ENCODE results near the gene USP24. TPM values are rescaled to one million over a fixed set of nuclear protein-coding genes. Genes with fewer than 3 reads are reported as not detected.
"Not testable (repeated sequence)": the region's sequence is repeated elsewhere in the genome, so short reads cannot be mapped to it uniquely, and the experiment has no call there.

USP24 gene
- total RNA-seq, 1 donor from 2014 or later: 19.7 TPM

- DNase-seq (ENCODE audit: low read depth): no peak
- TF ChIP-seq CTCF (conservative IDR thresholded peaks at IDR 0.05; ENCODE audit: low read depth, low read length): no peak
- H3K4me3 ChIP-seq (ENCODE audit: low read depth, low read length): no peak overlapping the region
Measured at GRCh38 chr1:55118651-55119329, 96.4 kb downstream of the USP24 start.

DNA sequence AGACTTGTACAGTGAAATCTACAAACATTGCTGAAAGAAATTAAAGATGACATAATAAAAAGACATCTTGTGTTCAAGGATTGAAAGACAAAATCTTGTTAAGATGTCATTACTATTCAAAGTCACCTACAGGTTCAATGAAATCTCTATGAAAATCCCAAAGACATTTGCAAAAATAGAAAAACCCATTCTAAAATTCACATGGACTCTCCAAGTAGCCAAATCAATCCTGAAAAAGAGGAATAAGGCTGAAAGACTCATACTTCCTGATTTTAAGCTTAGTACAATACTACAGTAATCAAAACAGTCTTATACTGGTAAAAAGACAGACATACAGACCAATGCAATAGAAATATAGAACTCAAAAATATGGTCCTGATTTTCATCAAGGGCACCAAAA lies 97.2 kb downstream of the USP24 start:
- TF ChIP-seq CTCF (conservative IDR thresholded peaks at IDR 0.05; ENCODE audit: low read depth, low read length): no peak
- DNase-seq (ENCODE audit: low read depth): no peak
- H3K4me3 ChIP-seq (ENCODE audit: low read depth, low read length): no peak overlapping the region

DNA sequence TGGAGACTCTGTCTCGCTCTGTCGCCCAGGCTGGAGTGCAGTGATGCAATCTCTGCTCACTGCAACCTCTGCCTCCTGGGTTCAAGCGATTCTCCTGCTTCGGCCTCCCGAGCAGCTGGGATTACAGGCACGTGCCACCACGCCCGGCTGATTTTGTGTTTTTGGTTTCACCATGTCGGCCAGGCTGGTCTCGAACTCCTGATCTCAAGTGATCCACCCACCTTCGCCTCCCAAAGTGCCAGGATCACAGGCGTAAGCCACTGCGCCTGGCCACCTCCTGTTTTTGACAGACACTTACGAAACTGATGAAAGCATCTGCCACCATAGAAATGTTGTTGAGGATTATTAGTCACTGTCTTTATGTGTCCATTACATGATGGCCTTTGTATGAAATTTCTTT lies 106.2 kb downstream of the USP24 start:
- not testable (repeated sequence) for DNase-seq (ENCODE audit: low read depth); H3K4me3 ChIP-seq (ENCODE audit: low read depth, low read length)

GRCh38 chr1:55107101-55107500 lies 108.1 kb downstream of the USP24 start:
- no peak for TF ChIP-seq CTCF (conservative IDR thresholded peaks at IDR 0.05; ENCODE audit: low read depth, low read length)
- DNase-seq (ENCODE audit: low read depth): peak; percentile 56
- no peak overlapping the region for H3K4me3 ChIP-seq (ENCODE audit: low read depth, low read length)

- no peak for TF ChIP-seq CTCF (conservative IDR thresholded peaks at IDR 0.05; ENCODE audit: low read depth, low read length)
- no peak overlapping the region for H3K4me3 ChIP-seq (ENCODE audit: low read depth, low read length)
- DNase-seq (ENCODE audit: low read depth): peak; percentile 36
Measured at GRCh38 chr1:55103891-55104290, 111.3 kb downstream of the USP24 start.

DNA sequence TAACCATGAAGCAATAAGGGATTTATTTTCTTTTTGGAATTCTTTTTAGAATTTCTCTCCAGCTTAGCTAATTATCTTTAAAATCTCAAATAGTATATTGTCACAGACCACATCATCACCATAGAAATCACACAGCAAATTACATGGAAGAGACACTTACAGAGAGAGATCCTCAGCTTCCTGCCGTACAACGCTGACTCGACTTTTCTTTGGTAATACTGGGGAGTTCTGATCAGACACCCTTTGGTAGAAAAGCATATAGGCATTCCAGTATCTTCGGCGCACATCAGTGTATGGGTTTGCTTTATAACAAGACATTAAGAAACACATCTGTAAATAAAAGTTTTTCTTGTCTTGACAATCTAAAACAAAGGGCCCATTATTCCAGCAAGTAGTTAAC lies 120.1 kb downstream of the USP24 start:
- H3K4me3 ChIP-seq (ENCODE audit: low read depth, low read length): no peak overlapping the region
- DNase-seq (ENCODE audit: low read depth): no peak
- TF ChIP-seq CTCF (conservative IDR thresholded peaks at IDR 0.05; ENCODE audit: low read depth, low read length): no peak

- no peak for DNase-seq (ENCODE audit: low read depth)
- TF ChIP-seq CTCF (conservative IDR thresholded peaks at IDR 0.05; ENCODE audit: low read depth, low read length): no peak
- H3K4me3 ChIP-seq (ENCODE audit: low read depth, low read length): no peak overlapping the region
Measured at GRCh38 chr1:55092475-55092874, 122.7 kb downstream of the USP24 start.

All from epithelial cell of proximal tubule (primary cell).